H1 (cell line): ENCODE measurements around the gene HLA-A.

Experiments used
- BACH1 ChIP-seq: IDR thresholded peaks from 2 replicates; pipeline ENCODE4 v1.6.1; 2012; ENCODE audit warnings: low read length, improper control_type of control experiment
- CHD7 ChIP-seq: fragments of 300-600 bp; sonication (generic); IDR thresholded peaks from 2 replicates; pipeline ENCODE4 v1.7.1; 2012; ENCODE audit warnings: low read length, moderate library complexity, mild to moderate bottlenecking, inconsistent platforms; ENCODE audit not compliant: insufficient replicate concordance
- CTCF ChIP-seq, 3 experiments: IDR thresholded peaks; 1 replicate in 2 of 3; 2 replicates in 1 of 3; pipeline versions ENCODE4 v1.5.1 to v1.6.1; 2011; ENCODE audit warnings: low read length in 3 of 3, mild to moderate bottlenecking in 3 of 3, inconsistent platforms in 2 of 3, low read depth in 1 of 3, moderate library complexity in 1 of 3; ENCODE audit not compliant: insufficient read depth in 1 of 3; ENCODE audit errors: control extremely low read depth in 1 of 3

DNA sequence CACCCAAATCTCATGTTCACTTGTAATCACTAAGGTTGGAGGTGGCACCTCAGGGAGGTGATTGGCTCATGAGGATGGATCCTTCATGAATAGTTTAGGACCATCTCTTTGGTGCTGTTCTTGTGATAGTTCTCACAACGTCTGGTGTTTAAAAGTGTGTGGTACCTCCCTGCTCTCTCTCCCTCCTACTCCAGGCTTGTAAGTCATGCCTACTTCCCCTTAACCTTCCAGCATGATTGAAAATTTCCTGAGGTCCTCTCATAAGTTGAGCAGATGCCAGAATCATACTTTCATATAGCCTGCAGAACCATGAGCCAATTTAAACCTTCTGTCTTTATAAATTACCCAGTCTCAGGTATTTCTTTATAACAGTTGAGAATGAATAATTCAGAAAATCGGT lies 16.6 kb downstream of the HLA-A start:
- TF ChIP-seq CHD7 (no peak), CTCF (IDR thresholded peaks at IDR 0.05; ENCODE audit: control extremely low read depth in 1 of 3, insufficient read depth in 1 of 3, low read depth in 1 of 3, low read length in 3 of 3) (no peak), BACH1 (no peak)
